Psoas muscle (tissue), 8 donors: ENCODE data around the gene BRI3BP. TPM values are rescaled to one million over a fixed set of nuclear protein-coding genes. Genes with fewer than 3 reads are reported as not detected.

ENCODE experiments used
- ATAC-seq, 4 donors: fragments of 200-7000 bp; cut with Tn5 transposase; one replicate each; pipeline ENCODE4 v1.9.1; 2020; ENCODE audit warnings: moderate library complexity in 3 of 4, mild to moderate bottlenecking in 2 of 4
- DNase-seq, 2 donors: peaks; one replicate each; pipeline ENCODE4 v3.0.0-alpha.2; 2020
- H3K27ac ChIP-seq: fragments of 200-600 bp; one replicate; pipeline ENCODE4 v1.8.0; 2022
- H3K27me3 ChIP-seq, 3 donors: fragments of 200-600 bp in 1 of 3; one replicate each; pipeline versions ENCODE4 v1.6.1 to v1.8.0; 2013 to 2022; ENCODE audit warnings: low read length in 2 of 3, mild to moderate bottlenecking in 2 of 3, moderate library complexity in 1 of 3; ENCODE audit not compliant: insufficient read depth in 3 of 3
- H3K36me3 ChIP-seq, 2 donors: fragments of 200-600 bp in 1 of 2; one replicate each; pipeline versions ENCODE4 v1.6.1 to v1.8.0; 2013 to 2022; ENCODE audit warnings: low read depth in 1 of 2, mild to moderate bottlenecking in 1 of 2, moderate library complexity in 1 of 2; ENCODE audit not compliant: insufficient read depth in 1 of 2
- H3K4me1 ChIP-seq: fragments of 200-600 bp; one replicate; pipeline ENCODE4 v1.8.0; 2022
- H3K4me3 ChIP-seq: fragments of 200-600 bp; one replicate; pipeline ENCODE4 v1.8.0; 2022; ENCODE audit warnings: mild to moderate bottlenecking
- H3K9me3 ChIP-seq: fragments of 200-600 bp; one replicate; pipeline ENCODE4 v1.8.0; 2022
- CTCF ChIP-seq: fragments of 200-600 bp; IDR thresholded peaks from one replicate; pipeline ENCODE4 v1.8.0; 2022; ENCODE audit warnings: antibody characterized with exemption
- WGBS, 3 donors: extraction: QIAGEN DNeasy Blood & Tissue Kit; methylation state at CpG; one replicate each; pipeline versions ENCODE4 v1.1.6 to v1.1.7; 2013; 5-methylcytosine and 5-hydroxymethylcytosine counted together
- intact Hi-C, 2 donors: fragments of 100-400 bp; cut with DNase I; formaldehyde crosslinking; loops; one replicate each; pipeline versions ENCODE4 v1.11.0 to v1.14.2; 2022
- polyA plus RNA-seq, 3 donors: library from polyadenylated mRNA; stranded (reverse); fragments of 200-250 nt; gene quantifications; one replicate each; pipeline ENCODE4 v1.2.3, GENCODE V29; 2013
- total RNA-seq, 4 donors: library from RNA; stranded (reverse); fragmentation: NEBNext Ultra II Directional in 2 of 4; extraction: Animal tissue kit (Norgen Biotek cat#: 25700) in 2 of 4; gene quantifications; one replicate each; pipeline versions ENCODE4 v1.2.1 to v1.2.4, GENCODE V29; 2021 to 2023
- donor health status: healthy with polysubstance abuse.
- donor health status: DM: no; HTN: no; CAD: no; lungs with moderate emphysema.
- donor health status: Bipolar disorder and iron deficiency.
- donor health status: healthy.
- donor health status: DM: yes; HTN: yes; CAD: no.
- donor health status: DM: no; HTN: no; CAD: no.
- donor health status: DM: no; HTN: no; CAD: no.
- donor health status: DM: yes; HTN: yes; CAD: no.

The BRI3BP gene
- total and polyA plus RNA-seq, 7 donors: 0.72 to 2.8 (median 1.6) TPM

- no peak for TF ChIP-seq CTCF
- Histone ChIP-seq H3K9me3 (no peaks in the 10 kb centered on the region), H3K4me1 (no peaks in the 10 kb centered on the region), H3K4me3 (no peak overlapping the region), H3K36me3 (peaks cover 0 to 25% of the 10 kb centered on the region in 2 donors), H3K27ac (no peak overlapping the region), H3K27me3 (no peaks in the 10 kb centered on the region)
- no peak for ATAC-seq
- 93 to 96% (median 95%) methylated on average over 6 of the region's 6 CpGs for WGBS, 3 donors
- intact Hi-C loops: no loop called here
- DNase-seq: no peak
Measured at GRCh38 chr12:125076103-125076502, 82.7 kb downstream of the BRI3BP start.

GRCh38 chr12:125079084-125079483, 85.6 kb downstream of the BRI3BP start:
- Histone ChIP-seq H3K9me3 (no peaks in the 10 kb centered on the region), H3K27me3 (no peaks in the 10 kb centered on the region), H3K27ac (no peak overlapping the region), H3K4me1 (no peaks in the 10 kb centered on the region), H3K4me3 (no peak overlapping the region), H3K36me3 (peaks cover 0 to 25% of the 10 kb centered on the region in 2 donors)
- no peak for TF ChIP-seq CTCF
- intact Hi-C loops: no loop called here
- WGBS, 3 donors: 86 to 96% (median 94%) methylated on average over 10 of the region's 10 CpGs
- no peak for ATAC-seq
- DNase-seq: peak in 1 of 2 donors; percentile 26

GRCh38 chr12:125079648-125080645, 86.5 kb downstream of the BRI3BP start:
- no peaks in the 10 kb centered on the region for H3K27me3 ChIP-seq
- no peak overlapping the region for H3K4me3 ChIP-seq
- no peaks in the 10 kb centered on the region for H3K9me3 ChIP-seq
- DNase-seq (peak; percentile 53 to 75), ATAC-seq (peak in 3 of 4 donors; percentile 67 to 76 (median 69))
- intact Hi-C loops: no loop called here
- TF ChIP-seq CTCF: no peak
- H3K4me1 ChIP-seq: no peaks in the 10 kb centered on the region
- H3K36me3 ChIP-seq: peaks cover 0 to 25% of the 10 kb centered on the region in 2 donors
- no peak overlapping the region for H3K27ac ChIP-seq
- WGBS, 3 donors: 79 to 92% (median 86%) methylated on average over 15 of the region's 15 CpGs

Other genes starting within 250 kb of the BRI3BP start
- gene SCARB1, start 129.8 kb upstream of the BRI3BP start, total RNA-seq: 10 to 100 TPM in 2 of 4 donors, 1 to 10 TPM in 2; 9.1 to 19.6 (median 12.6) TPM
- gene SCARB1, start 129.8 kb upstream of the BRI3BP start, polyA plus RNA-seq: 1 to 10 TPM; 5.7 to 8.6 (median 7.9) TPM
- over 10,000 TPM in 1 of 4 donors, 1,000 to 10,000 TPM in 3; 2,036 to 18,039 (median 3,061) TPM for gene UBC, start 79.0 kb upstream of the BRI3BP start, total RNA-seq
- 1,000 to 10,000 TPM; 2,132 to 9,997 (median 2,719) TPM for gene UBC, start 79.0 kb upstream of the BRI3BP start, polyA plus RNA-seq
- 10 to 100 TPM; 15.0 to 29.4 (median 26.8) TPM for gene DHX37, start 4.5 kb upstream of the BRI3BP start, total RNA-seq
- 10 to 100 TPM; 21.6 to 49.7 (median 29.4) TPM for gene DHX37, start 4.5 kb upstream of the BRI3BP start, polyA plus RNA-seq
- 1 to 10 TPM; 4.0 to 9.5 (median 5.4) TPM for gene AACS, start 71.8 kb downstream of the BRI3BP start, total RNA-seq
- 1 to 10 TPM; 3.2 to 6.4 (median 5.7) TPM for gene AACS, start 71.8 kb downstream of the BRI3BP start, polyA plus RNA-seq
- gene TMEM132B, start 192.7 kb downstream of the BRI3BP start, total RNA-seq: 1 to 10 TPM in 2 of 4 donors, under 1 TPM in 2; 0.41 to 4.1 (median 1.1) TPM
- under 1 TPM; 0.13 to 0.25 (median 0.23) TPM for gene TMEM132B, start 192.7 kb downstream of the BRI3BP start, polyA plus RNA-seq